WTC11 (cell line): Measurements from ENCODE around the gene KRT34.

Experiments used
- CBFB ChIP-seq: sonication (generic); formaldehyde crosslinking; IDR thresholded peaks from 2 replicates; pipeline ENCODE4 v1.8.1; 2022; ENCODE audit warnings: mild to moderate bottlenecking, low read depth, missing genetic modification reagents
- GABPB1 ChIP-seq: sonication (generic); formaldehyde crosslinking; IDR thresholded peaks from 2 replicates; pipeline ENCODE4 v1.8.1; 2023; ENCODE audit warnings: mild to moderate bottlenecking, missing genetic modification reagents
- TF ChIP-seq, protein P1 (sequence below): fragments of 200-600 bp; IDR thresholded peaks from 2 replicates; pipeline ENCODE4 v1.8.0; 2022; ENCODE audit warnings: antibody characterized with exemption
- TF ChIP-seq, protein P2 (sequence below): sonication (generic); formaldehyde crosslinking; IDR thresholded peaks from 2 replicates; pipeline ENCODE4 v1.8.0; 2022; ENCODE audit warnings: mild to moderate bottlenecking, missing genetic modification reagents
- TF ChIP-seq, protein P3 (sequence below): sonication (generic); formaldehyde crosslinking; IDR thresholded peaks from 2 replicates; pipeline ENCODE4 v1.8.0; 2022; ENCODE audit warnings: missing genetic modification reagents
- TF ChIP-seq, protein P4 (sequence below): sonication (generic); formaldehyde crosslinking; IDR thresholded peaks from 2 replicates; pipeline ENCODE4 v1.8.1; 2023; ENCODE audit warnings: mild to moderate bottlenecking, missing genetic modification reagents, borderline replicate concordance
- TF ChIP-seq, protein P5 (sequence below): sonication (generic); formaldehyde crosslinking; IDR thresholded peaks from 2 replicates; pipeline ENCODE4 v1.8.1; 2023; ENCODE audit warnings: mild to moderate bottlenecking, missing genetic modification reagents

DNA sequence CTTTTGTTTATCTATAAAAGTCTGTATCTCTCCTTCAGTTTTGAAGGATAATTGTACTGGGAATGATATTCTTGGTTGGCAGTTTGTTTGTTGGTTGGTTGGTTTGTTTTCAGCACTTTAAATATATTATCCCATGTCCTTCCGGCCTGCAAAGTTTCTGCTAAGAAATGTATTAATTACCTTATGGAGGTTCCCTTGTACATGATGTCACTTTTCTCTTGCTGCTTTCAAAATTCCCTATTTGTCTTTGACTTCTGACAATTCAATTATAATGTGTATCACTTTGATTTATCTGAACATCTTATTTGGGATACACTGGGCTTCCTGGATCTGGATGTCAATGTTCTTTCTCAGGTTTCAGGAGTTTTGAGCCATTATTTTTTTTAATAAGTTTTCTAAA is 4.1 kb upstream of the KRT34 start:
- TF ChIP-seq, protein P1, sequence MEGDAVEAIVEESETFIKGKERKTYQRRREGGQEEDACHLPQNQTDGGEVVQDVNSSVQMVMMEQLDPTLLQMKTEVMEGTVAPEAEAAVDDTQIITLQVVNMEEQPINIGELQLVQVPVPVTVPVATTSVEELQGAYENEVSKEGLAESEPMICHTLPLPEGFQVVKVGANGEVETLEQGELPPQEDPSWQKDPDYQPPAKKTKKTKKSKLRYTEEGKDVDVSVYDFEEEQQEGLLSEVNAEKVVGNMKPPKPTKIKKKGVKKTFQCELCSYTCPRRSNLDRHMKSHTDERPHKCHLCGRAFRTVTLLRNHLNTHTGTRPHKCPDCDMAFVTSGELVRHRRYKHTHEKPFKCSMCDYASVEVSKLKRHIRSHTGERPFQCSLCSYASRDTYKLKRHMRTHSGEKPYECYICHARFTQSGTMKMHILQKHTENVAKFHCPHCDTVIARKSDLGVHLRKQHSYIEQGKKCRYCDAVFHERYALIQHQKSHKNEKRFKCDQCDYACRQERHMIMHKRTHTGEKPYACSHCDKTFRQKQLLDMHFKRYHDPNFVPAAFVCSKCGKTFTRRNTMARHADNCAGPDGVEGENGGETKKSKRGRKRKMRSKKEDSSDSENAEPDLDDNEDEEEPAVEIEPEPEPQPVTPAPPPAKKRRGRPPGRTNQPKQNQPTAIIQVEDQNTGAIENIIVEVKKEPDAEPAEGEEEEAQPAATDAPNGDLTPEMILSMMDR: no peak
- TF ChIP-seq, protein P2, sequence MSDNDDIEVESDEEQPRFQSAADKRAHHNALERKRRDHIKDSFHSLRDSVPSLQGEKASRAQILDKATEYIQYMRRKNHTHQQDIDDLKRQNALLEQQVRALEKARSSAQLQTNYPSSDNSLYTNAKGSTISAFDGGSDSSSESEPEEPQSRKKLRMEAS (CRISPR knock-in tag): no peak
- no peak for TF ChIP-seq CBFB (CRISPR knock-in tag)
- TF ChIP-seq, protein P3, sequence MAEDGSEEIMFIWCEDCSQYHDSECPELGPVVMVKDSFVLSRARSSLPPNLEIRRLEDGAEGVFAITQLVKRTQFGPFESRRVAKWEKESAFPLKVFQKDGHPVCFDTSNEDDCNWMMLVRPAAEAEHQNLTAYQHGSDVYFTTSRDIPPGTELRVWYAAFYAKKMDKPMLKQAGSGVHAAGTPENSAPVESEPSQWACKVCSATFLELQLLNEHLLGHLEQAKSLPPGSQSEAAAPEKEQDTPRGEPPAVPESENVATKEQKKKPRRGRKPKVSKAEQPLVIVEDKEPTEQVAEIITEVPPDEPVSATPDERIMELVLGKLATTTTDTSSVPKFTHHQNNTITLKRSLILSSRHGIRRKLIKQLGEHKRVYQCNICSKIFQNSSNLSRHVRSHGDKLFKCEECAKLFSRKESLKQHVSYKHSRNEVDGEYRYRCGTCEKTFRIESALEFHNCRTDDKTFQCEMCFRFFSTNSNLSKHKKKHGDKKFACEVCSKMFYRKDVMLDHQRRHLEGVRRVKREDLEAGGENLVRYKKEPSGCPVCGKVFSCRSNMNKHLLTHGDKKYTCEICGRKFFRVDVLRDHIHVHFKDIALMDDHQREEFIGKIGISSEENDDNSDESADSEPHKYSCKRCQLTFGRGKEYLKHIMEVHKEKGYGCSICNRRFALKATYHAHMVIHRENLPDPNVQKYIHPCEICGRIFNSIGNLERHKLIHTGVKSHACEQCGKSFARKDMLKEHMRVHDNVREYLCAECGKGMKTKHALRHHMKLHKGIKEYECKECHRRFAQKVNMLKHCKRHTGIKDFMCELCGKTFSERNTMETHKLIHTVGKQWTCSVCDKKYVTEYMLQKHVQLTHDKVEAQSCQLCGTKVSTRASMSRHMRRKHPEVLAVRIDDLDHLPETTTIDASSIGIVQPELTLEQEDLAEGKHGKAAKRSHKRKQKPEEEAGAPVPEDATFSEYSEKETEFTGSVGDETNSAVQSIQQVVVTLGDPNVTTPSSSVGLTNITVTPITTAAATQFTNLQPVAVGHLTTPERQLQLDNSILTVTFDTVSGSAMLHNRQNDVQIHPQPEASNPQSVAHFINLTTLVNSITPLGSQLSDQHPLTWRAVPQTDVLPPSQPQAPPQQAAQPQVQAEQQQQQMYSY (CRISPR knock-in tag): no peak
- no peak for TF ChIP-seq GABPB1 (CRISPR knock-in tag)
- TF ChIP-seq, protein P4, sequence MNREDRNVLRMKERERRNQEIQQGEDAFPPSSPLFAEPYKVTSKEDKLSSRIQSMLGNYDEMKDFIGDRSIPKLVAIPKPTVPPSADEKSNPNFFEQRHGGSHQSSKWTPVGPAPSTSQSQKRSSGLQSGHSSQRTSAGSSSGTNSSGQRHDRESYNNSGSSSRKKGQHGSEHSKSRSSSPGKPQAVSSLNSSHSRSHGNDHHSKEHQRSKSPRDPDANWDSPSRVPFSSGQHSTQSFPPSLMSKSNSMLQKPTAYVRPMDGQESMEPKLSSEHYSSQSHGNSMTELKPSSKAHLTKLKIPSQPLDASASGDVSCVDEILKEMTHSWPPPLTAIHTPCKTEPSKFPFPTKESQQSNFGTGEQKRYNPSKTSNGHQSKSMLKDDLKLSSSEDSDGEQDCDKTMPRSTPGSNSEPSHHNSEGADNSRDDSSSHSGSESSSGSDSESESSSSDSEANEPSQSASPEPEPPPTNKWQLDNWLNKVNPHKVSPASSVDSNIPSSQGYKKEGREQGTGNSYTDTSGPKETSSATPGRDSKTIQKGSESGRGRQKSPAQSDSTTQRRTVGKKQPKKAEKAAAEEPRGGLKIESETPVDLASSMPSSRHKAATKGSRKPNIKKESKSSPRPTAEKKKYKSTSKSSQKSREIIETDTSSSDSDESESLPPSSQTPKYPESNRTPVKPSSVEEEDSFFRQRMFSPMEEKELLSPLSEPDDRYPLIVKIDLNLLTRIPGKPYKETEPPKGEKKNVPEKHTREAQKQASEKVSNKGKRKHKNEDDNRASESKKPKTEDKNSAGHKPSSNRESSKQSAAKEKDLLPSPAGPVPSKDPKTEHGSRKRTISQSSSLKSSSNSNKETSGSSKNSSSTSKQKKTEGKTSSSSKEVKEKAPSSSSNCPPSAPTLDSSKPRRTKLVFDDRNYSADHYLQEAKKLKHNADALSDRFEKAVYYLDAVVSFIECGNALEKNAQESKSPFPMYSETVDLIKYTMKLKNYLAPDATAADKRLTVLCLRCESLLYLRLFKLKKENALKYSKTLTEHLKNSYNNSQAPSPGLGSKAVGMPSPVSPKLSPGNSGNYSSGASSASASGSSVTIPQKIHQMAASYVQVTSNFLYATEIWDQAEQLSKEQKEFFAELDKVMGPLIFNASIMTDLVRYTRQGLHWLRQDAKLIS (CRISPR knock-in tag): no peak
- TF ChIP-seq, protein P5, sequence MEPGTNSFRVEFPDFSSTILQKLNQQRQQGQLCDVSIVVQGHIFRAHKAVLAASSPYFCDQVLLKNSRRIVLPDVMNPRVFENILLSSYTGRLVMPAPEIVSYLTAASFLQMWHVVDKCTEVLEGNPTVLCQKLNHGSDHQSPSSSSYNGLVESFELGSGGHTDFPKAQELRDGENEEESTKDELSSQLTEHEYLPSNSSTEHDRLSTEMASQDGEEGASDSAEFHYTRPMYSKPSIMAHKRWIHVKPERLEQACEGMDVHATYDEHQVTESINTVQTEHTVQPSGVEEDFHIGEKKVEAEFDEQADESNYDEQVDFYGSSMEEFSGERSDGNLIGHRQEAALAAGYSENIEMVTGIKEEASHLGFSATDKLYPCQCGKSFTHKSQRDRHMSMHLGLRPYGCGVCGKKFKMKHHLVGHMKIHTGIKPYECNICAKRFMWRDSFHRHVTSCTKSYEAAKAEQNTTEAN (CRISPR knock-in tag): no peak
